Right lobe of liver (tissue), 6 donors: Measurements from ENCODE around the gene SLC26A11. TPM values are rescaled to one million over a fixed set of nuclear protein-coding genes. Genes with fewer than 3 reads are reported as not detected.

ENCODE experiments used
- ATAC-seq, 4 donors: fragments of 200-7000 bp; cut with Tn5 transposase; one replicate each; pipeline ENCODE4 v1.9.1; 2020; ENCODE audit warnings: mild to moderate bottlenecking in 4 of 4, moderate library complexity in 4 of 4
- DNase-seq, 3 donors: peaks; one replicate each; pipeline ENCODE4 v3.0.0-alpha.2; 2020
- H3K27ac ChIP-seq, 3 donors: fragments of 200-600 bp; one replicate each; pipeline ENCODE4 v1.8.0; 2022
- H3K27me3 ChIP-seq, 2 donors: fragments of 200-600 bp; one replicate each; pipeline ENCODE4 v1.8.0; 2022
- H3K36me3 ChIP-seq, 4 donors: fragments of 200-600 bp; sonication (generic) in 1 of 4; one replicate each; pipeline versions ENCODE4 v1.5.1 to v1.8.0; 2017 to 2022; ENCODE audit warnings: control low read depth in 1 of 4
- H3K4me1 ChIP-seq, 4 donors: fragments of 200-600 bp; sonication (generic) in 1 of 4; one replicate each; pipeline versions ENCODE4 v1.5.1 to v1.8.0; 2017 to 2022; ENCODE audit warnings: control low read depth in 1 of 4
- H3K4me3 ChIP-seq, 3 donors: fragments of 200-600 bp; one replicate each; pipeline ENCODE4 v1.8.0; 2022
- H3K9me3 ChIP-seq, 4 donors: fragments of 200-600 bp; sonication (generic) in 1 of 4; one replicate each; pipeline versions ENCODE4 v1.5.1 to v1.8.0; 2017 to 2022; ENCODE audit warnings: control low read depth in 1 of 4
- CTCF ChIP-seq, 4 donors: fragments of 200-600 bp in 3 of 4; fragments of 450-650 bp in 1 of 4; IDR thresholded peaks; one replicate each; pipeline versions ENCODE4 v1.5.1 to v1.8.0; 2016 to 2022; ENCODE audit warnings: antibody characterized with exemption in 4 of 4, mild to moderate bottlenecking in 2 of 4
- POLR2A ChIP-seq: fragments of 450-650 bp; IDR thresholded peaks from one replicate; pipeline ENCODE4 v1.6.1; 2017; ENCODE audit warnings: antibody characterized with exemption, mild to moderate bottlenecking
- WGBS: methylation state at CpG from one replicate; pipeline ENCODE4 v1.1.6; 2018; ENCODE audit warnings: low coverage, low lambda C conversion rate; ENCODE audit not compliant: insufficient coverage; ENCODE audit errors: missing lambda C conversion rate; 5-methylcytosine and 5-hydroxymethylcytosine counted together
- intact Hi-C, 2 donors: fragments of 100-400 bp; cut with DNase I; formaldehyde crosslinking; loops; one replicate each; pipeline versions ENCODE4 v1.11.2 to v1.14.1; 2022
- total RNA-seq, 6 experiments: library from RNA; depleted of rRNA in 2 of 6; stranded (reverse); fragments of >200 nt in 2 of 6; fragmentation: NEBNext Ultra II Directional in 3 of 6; extraction: Animal tissue kit (Norgen Biotek cat#: 25700) in 3 of 6; gene quantifications; one replicate each; pipeline versions ENCODE4 v1.1.0 to v1.2.4, GENCODE V29; 2016 to 2023
- donor health status: DM: no; HTN: yes; CAD: no.
- donor health status: DM: no; HTN: no; CAD: no.
- donor health status: DM: no; HTN: no; CAD: no.
- donor health status: DM: no; HTN: yes; CAD: no.
- donor health status: DM: no; HTN: yes; CAD: no.

The SLC26A11 gene
- total RNA-seq, 6 experiments from 2014 or later: 5.8 to 9.8 (median 6.5) TPM

GRCh38 chr17:80247561-80247960 is 27.3 kb downstream of the SLC26A11 start:
- DNase-seq (no peak), ATAC-seq (no peak)
- Histone ChIP-seq H3K36me3 (peaks cover 0 to 5% (median 0%) of the 10 kb centered on the region in 4 donors), H3K4me3 (no peak overlapping the region), H3K9me3 (no peaks in the 10 kb centered on the region), H3K27me3 (no peaks in the 10 kb centered on the region), H3K27ac (no peak overlapping the region), H3K4me1 (no peaks in the 10 kb centered on the region)
- TF ChIP-seq POLR2A (no peak), CTCF (IDR thresholded peaks at IDR 0.05) (no peak)
- intact Hi-C loops: loop anchor here in 1 of 2 donors (10.0 kb wide), 1 partner anchor 153 kb away; no protein-coding TSS in a partner anchor
- 100% methylated on average over 1 of the region's 17 CpGs for WGBS

GRCh38 chr17:80248001-80248893 is 28.0 kb downstream of the SLC26A11 start:
- no peaks in the 10 kb centered on the region for H3K4me1 ChIP-seq
- DNase-seq: no peak
- no peaks in the 10 kb centered on the region for H3K9me3 ChIP-seq
- no peaks in the 10 kb centered on the region for H3K27me3 ChIP-seq
- H3K36me3 ChIP-seq: peaks cover 0 to 5% (median 0%) of the 10 kb centered on the region in 4 donors
- H3K4me3 ChIP-seq: no peak overlapping the region
- intact Hi-C loops: loop anchor here in 1 of 2 donors (10.0 kb wide), 1 partner anchor 153 kb away; no protein-coding TSS in a partner anchor
- no peak for ATAC-seq
- TF ChIP-seq CTCF (IDR thresholded peaks at IDR 0.05): no peak
- no peak for TF ChIP-seq POLR2A
- no peak overlapping the region for H3K27ac ChIP-seq
- no CpG with 5 or more reads among the region's 23 CpGs for WGBS

GRCh38 chr17:80248894-80249710 is 28.9 kb downstream of the SLC26A11 start:
- Histone ChIP-seq H3K36me3 (peaks cover 0 to 5% (median 0%) of the 10 kb centered on the region in 4 donors), H3K4me1 (no peaks in the 10 kb centered on the region), H3K27ac (no peak overlapping the region), H3K9me3 (no peaks in the 10 kb centered on the region), H3K27me3 (no peaks in the 10 kb centered on the region), H3K4me3 (no peak overlapping the region)
- ATAC-seq: no peak
- TF ChIP-seq POLR2A (no peak), CTCF (IDR thresholded peaks at IDR 0.05) (no peak)
- 94% methylated on average over 6 of the region's 26 CpGs for WGBS
- DNase-seq: no peak
- intact Hi-C loops: loop anchor here in 1 of 2 donors (10.0 kb wide), 1 partner anchor 154 kb away; no protein-coding TSS in a partner anchor

GRCh38 chr17:80251966-80252365 is 31.7 kb downstream of the SLC26A11 start:
- ATAC-seq: no peak
- DNase-seq: no peak
- WGBS: 76% methylated on average over 3 of the region's 11 CpGs
- TF ChIP-seq POLR2A: no peak
- TF ChIP-seq CTCF (IDR thresholded peaks at IDR 0.05): no peak
- Histone ChIP-seq H3K4me3 (no peak overlapping the region), H3K9me3 (no peaks in the 10 kb centered on the region), H3K27ac (no peak overlapping the region), H3K27me3 (no peaks in the 10 kb centered on the region), H3K4me1 (peaks cover 0 to 8% (median 0%) of the 10 kb centered on the region in 4 donors), H3K36me3 (no peaks in the 10 kb centered on the region)
- intact Hi-C loops: loop anchor here in 1 of 2 donors (10.0 kb wide), 1 partner anchor 167 kb away; no protein-coding TSS in a partner anchor
